Natural killer cell treated with Interleukin-12 subunit alpha and Interleukin-12 subunit beta and Interleukin-15 and Interleukin-18, amount 100 ng/mL, for 72 hours (primary cell): ENCODE measurements around the gene C2orf78. TPM values are rescaled to one million over a fixed set of nuclear protein-coding genes. Genes with fewer than 3 reads are reported as not detected.
A peak's percentile ranks its signal among the peaks of the same experiment; 100 is the strongest.

ENCODE experiments used
- ATAC-seq, 2 donors: fragments of 150-1000 bp; cut with Tn5 transposase in 1 of 2; sonication (Bioruptor Pico), chemical (Tn5 transposase) in 1 of 2; 2 replicates each; pipeline ENCODE4 v1.10.0; 2021
- DNase-seq: peaks from one replicate; pipeline ENCODE4 v3.0.0; 2022; ENCODE audit warnings: low spot score
- H3K27ac Mint-ChIP-seq, 2 donors: 1 replicate in 1 of 2; 2 replicates in 1 of 2; pipeline ENCODE4 v1.8.0; 2022; ENCODE audit warnings: mixed read lengths in 2 of 2, mild to moderate bottlenecking in 1 of 2, moderate library complexity in 1 of 2
- H3K27me3 Mint-ChIP-seq, 2 donors: 1 replicate in 1 of 2; 2 replicates in 1 of 2; pipeline ENCODE4 v1.8.0; 2022; ENCODE audit warnings: mixed read lengths in 2 of 2
- H3K36me3 Mint-ChIP-seq: one replicate; pipeline ENCODE4 v1.8.0; 2022; ENCODE audit warnings: mixed read lengths
- H3K4me1 Mint-ChIP-seq, 2 donors: 1 replicate in 1 of 2; 2 replicates in 1 of 2; pipeline ENCODE4 v1.8.0; 2022; ENCODE audit warnings: low read depth in 2 of 2, mixed read lengths in 2 of 2, mild to moderate bottlenecking in 1 of 2
- H3K4me3 Mint-ChIP-seq: one replicate; pipeline ENCODE4 v1.8.0; 2022; ENCODE audit warnings: mixed read lengths
- H3K9me3 Mint-ChIP-seq: 2 replicates; pipeline ENCODE4 v1.8.0; 2022; ENCODE audit warnings: mixed read lengths
- total RNA-seq, 2 donors: library from RNA; stranded (reverse); gene quantifications; one replicate each; pipeline ENCODE4 v1.2.3, GENCODE V29; 2022

C2orf78 gene
- total RNA-seq, 2 donors from 2014 or later, result not detected

- H3K27me3 Mint-ChIP-seq, result peaks cover 3 to 6% of the 10 kb centered on the region in 2 donors
- H3K4me1 Mint-ChIP-seq, result peaks cover 44 to 54% of the 10 kb centered on the region in 2 donors
- H3K27ac Mint-ChIP-seq, result peak overlapping the region; percentile 83 to 100
- H3K36me3 Mint-ChIP-seq, result no peaks in the 10 kb centered on the region
- peak; percentile 40 to 45 for ATAC-seq
- no peak for DNase-seq
- peak overlapping the region; percentile 80 for H3K4me3 Mint-ChIP-seq
- H3K9me3 Mint-ChIP-seq, result peaks cover 3% of the 10 kb centered on the region
These were observed 37.7 kb downstream of the C2orf78 start for GRCh38 chr2:73821669-73822068.

- no peaks in the 10 kb centered on the region for H3K36me3 Mint-ChIP-seq
- DNase-seq, result peak; percentile 69
These were observed 38.3 kb downstream of the C2orf78 start for GRCh38 chr2:73822276-73822675.

GRCh38 chr2:73822991-73823390, 39.0 kb downstream of the C2orf78 start:
- Mint-ChIP-seq H3K4me1 (peaks cover 56 to 60% of the 10 kb centered on the region in 2 donors), H3K27ac (peak overlapping the region; percentile 83 to 100), H3K9me3 (peaks cover 3% of the 10 kb centered on the region), H3K27me3 (peaks cover 2 to 6% of the 10 kb centered on the region in 2 donors), H3K4me3 (peak overlapping the region; percentile 80), H3K36me3 (no peaks in the 10 kb centered on the region)
- ATAC-seq (no peak), DNase-seq (no peak)

More at GRCh38 chr2:73822276-73822675, 38.3 kb downstream of the C2orf78 start:
- Mint-ChIP-seq H3K4me1 (peaks cover 49 to 55% of the 10 kb centered on the region in 2 donors), H3K4me3 (peak overlapping the region; percentile 80), H3K27ac (peak overlapping the region; percentile 83 to 100), H3K27me3 (peaks cover 2 to 6% of the 10 kb centered on the region in 2 donors), H3K9me3 (peaks cover 3% of the 10 kb centered on the region)
- ATAC-seq, result peak; percentile 88 to 92

GRCh38 chr2:73823416-73823815, 39.4 kb downstream of the C2orf78 start:
- H3K36me3 Mint-ChIP-seq, result no peaks in the 10 kb centered on the region
- H3K4me3 Mint-ChIP-seq, result peak overlapping the region; percentile 80
- H3K27ac Mint-ChIP-seq, result peak overlapping the region; percentile 83 to 100
- H3K9me3 Mint-ChIP-seq, result peaks cover 3% of the 10 kb centered on the region
- peaks cover 2 to 6% of the 10 kb centered on the region in 2 donors for H3K27me3 Mint-ChIP-seq
- H3K4me1 Mint-ChIP-seq, result peaks cover 57 to 60% of the 10 kb centered on the region in 2 donors
- no peak for ATAC-seq
- DNase-seq, result no peak

GRCh38 chr2:73823916-73824523, 40.0 kb downstream of the C2orf78 start:
- Mint-ChIP-seq H3K9me3 (peaks cover 3% of the 10 kb centered on the region), H3K36me3 (no peaks in the 10 kb centered on the region), H3K27me3 (peaks cover 1 to 4% of the 10 kb centered on the region in 2 donors), H3K4me3 (no peak overlapping the region), H3K27ac (peak overlapping the region; percentile 83 to 100), H3K4me1 (peaks cover 62 to 64% of the 10 kb centered on the region in 2 donors)
- no peak for ATAC-seq
- peak; percentile 67 for DNase-seq

- no peak for ATAC-seq
- peak overlapping the region; percentile 5 to 100 for H3K27ac Mint-ChIP-seq
- DNase-seq, result no peak
- H3K4me1 Mint-ChIP-seq, result peaks cover 74 to 76% of the 10 kb centered on the region in 2 donors
- H3K9me3 Mint-ChIP-seq, result peaks cover 3% of the 10 kb centered on the region
- H3K27me3 Mint-ChIP-seq, result no peaks in the 10 kb centered on the region
- H3K36me3 Mint-ChIP-seq, result no peaks in the 10 kb centered on the region
- H3K4me3 Mint-ChIP-seq, result no peak overlapping the region
These were observed 41.4 kb downstream of the C2orf78 start for GRCh38 chr2:73825408-73825807.

GRCh38 chr2:73827018-73827417, 43.0 kb downstream of the C2orf78 start:
- Mint-ChIP-seq H3K4me1 (peaks cover 71 to 75% of the 10 kb centered on the region in 2 donors), H3K9me3 (peaks cover under 1% of the 10 kb centered on the region), H3K36me3 (no peaks in the 10 kb centered on the region), H3K27me3 (no peaks in the 10 kb centered on the region), H3K4me3 (peak overlapping the region; percentile 84), H3K27ac (peak overlapping the region; percentile 96 to 98)
- DNase-seq (no peak), ATAC-seq (no peak)

GRCh38 chr2:73827660-73828388, 43.8 kb downstream of the C2orf78 start:
- no peak for DNase-seq
- Mint-ChIP-seq H3K27ac (peak overlapping the region; percentile 96 to 98), H3K4me1 (peaks cover 71 to 74% of the 10 kb centered on the region in 2 donors), H3K27me3 (no peaks in the 10 kb centered on the region), H3K9me3 (peaks cover 4% of the 10 kb centered on the region), H3K4me3 (peak overlapping the region; percentile 93), H3K36me3 (peaks cover 5% of the 10 kb centered on the region)
- ATAC-seq, result no peak

- Mint-ChIP-seq H3K36me3 (peaks cover 7% of the 10 kb centered on the region), H3K4me3 (peak overlapping the region; percentile 93), H3K9me3 (peaks cover 4% of the 10 kb centered on the region), H3K27ac (peak overlapping the region; percentile 96 to 98), H3K4me1 (peaks cover 66 to 70% of the 10 kb centered on the region in 2 donors), H3K27me3 (no peaks in the 10 kb centered on the region)
- no peak for DNase-seq
- ATAC-seq, result no peak
These were observed 44.4 kb downstream of the C2orf78 start for GRCh38 chr2:73828389-73828817.

- DNase-seq, result peak; percentile 93
- peak; percentile 79 to 84 for ATAC-seq
- H3K4me3 Mint-ChIP-seq, result peak within 1 kb of the TSS; percentile 93
- H3K4me1 Mint-ChIP-seq, result peaks cover 64 to 66% of the 10 kb centered on the region in 2 donors
- peaks cover 4% of the 10 kb centered on the region for H3K9me3 Mint-ChIP-seq
- peak within 1 kb of the TSS; percentile 96 to 98 for H3K27ac Mint-ChIP-seq
- H3K36me3 Mint-ChIP-seq, result peaks cover 7% of the 10 kb centered on the region
- H3K27me3 Mint-ChIP-seq, result no peaks in the 10 kb centered on the region
These were observed 45.0 kb downstream of the C2orf78 start, which contains the start of gene STAMBP for GRCh38 chr2:73828818-73829570. STAMBP (plus strand) TSS chr2:73828961; CDS start chr2:73830857, 1,896 bp downstream.

- Mint-ChIP-seq H3K4me1 (peaks cover 55 to 59% of the 10 kb centered on the region in 2 donors), H3K27me3 (no peaks in the 10 kb centered on the region), H3K36me3 (peaks cover 17% of the 10 kb centered on the region), H3K4me3 (peak overlapping the region; percentile 93), H3K9me3 (peaks cover 4% of the 10 kb centered on the region), H3K27ac (peak overlapping the region; percentile 96 to 98)
- peak; percentile 91 to 92 for ATAC-seq
- peak; percentile 75 for DNase-seq
These were observed 47.0 kb downstream of the C2orf78 start for GRCh38 chr2:73830871-73831401.

GRCh38 chr2:73832930-73833329, 48.9 kb downstream of the C2orf78 start:
- H3K27me3 Mint-ChIP-seq, result no peaks in the 10 kb centered on the region
- peak overlapping the region; percentile 96 to 98 for H3K27ac Mint-ChIP-seq
- no peak for ATAC-seq
- peaks cover 17% of the 10 kb centered on the region for H3K36me3 Mint-ChIP-seq
- H3K4me1 Mint-ChIP-seq, result peaks cover 44 to 52% of the 10 kb centered on the region in 2 donors
- H3K9me3 Mint-ChIP-seq, result peaks cover 4% of the 10 kb centered on the region
- no peak for DNase-seq
- peak overlapping the region; percentile 11 for H3K4me3 Mint-ChIP-seq
